Measurements from ENCODE around the gene OR6J1.
"Not testable (repeated sequence)": the region's sequence is repeated elsewhere in the genome, so short reads cannot be mapped to it uniquely, and the experiment has no call there.

OR6J1 gene

GRCh38 chr14:22606380-22606779, 37.8 kb downstream of the OR6J1 start:
- DNase-seq (ENCODE audit: low read depth in 2 of 2), result no peak

GRCh38 chr14:22602862-22603261, 41.3 kb downstream of the OR6J1 start:
- no peak for DNase-seq (ENCODE audit: low read depth in 2 of 2)

GRCh38 chr14:22601996-22602395, 42.2 kb downstream of the OR6J1 start:
- DNase-seq (ENCODE audit: low read depth in 2 of 2), result no peak

DNA sequence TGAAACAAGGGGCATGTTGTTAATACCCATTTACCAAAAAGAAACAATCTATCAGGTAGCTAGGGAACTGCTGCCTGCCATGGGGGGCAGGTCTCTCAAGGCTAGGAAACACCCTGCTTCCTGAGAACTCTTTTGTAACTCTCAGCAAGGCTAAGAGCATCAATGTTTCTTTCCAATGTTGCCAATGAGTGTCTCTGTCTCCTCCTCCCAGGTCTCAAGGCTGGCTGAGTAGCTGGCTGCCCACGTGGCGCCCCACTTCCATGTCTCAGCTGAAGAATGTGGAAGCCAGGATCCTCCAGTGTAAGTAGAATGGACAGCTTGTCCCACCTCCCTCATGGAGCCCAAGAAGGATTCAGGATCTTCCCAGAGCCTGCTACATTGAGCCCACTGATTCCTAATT, 42.7 kb downstream of the OR6J1 start:
- no peak for DNase-seq (ENCODE audit: low read depth in 2 of 2)

- no peak for DNase-seq (ENCODE audit: low read depth in 2 of 2)
These were observed 44.1 kb downstream of the OR6J1 start for GRCh38 chr14:22600027-22600426.

- no peak for DNase-seq (ENCODE audit: low read depth in 2 of 2)
These were observed 44.8 kb downstream of the OR6J1 start for GRCh38 chr14:22599349-22599748.

DNA sequence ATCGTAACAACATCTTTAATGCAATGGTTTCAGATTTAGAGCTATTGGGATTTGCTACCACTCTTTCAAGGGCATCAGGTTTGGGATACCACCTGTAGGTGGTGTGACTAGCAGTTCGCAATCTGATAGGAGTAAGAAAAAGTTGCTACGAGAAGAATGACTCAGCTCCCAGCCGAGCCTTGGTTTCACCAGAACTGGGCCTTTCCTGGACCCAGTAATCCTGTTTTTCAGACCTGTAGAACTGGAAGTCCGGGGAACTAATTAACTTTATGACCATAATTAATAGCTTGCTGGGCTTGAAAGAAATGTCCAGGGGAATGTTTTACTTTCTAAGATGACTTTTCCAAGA, 45.3 kb downstream of the OR6J1 start:
- peak; percentile 21 to 33 for DNase-seq (ENCODE audit: low read depth in 2 of 2)

- DNase-seq (ENCODE audit: low read depth in 2 of 2), result peak in 1 of 2 donors; percentile 23
These were observed 45.9 kb downstream of the OR6J1 start, which contains the start of gene ABHD4 for GRCh38 chr14:22598099-22598895. ABHD4 (plus strand) TSS chr14:22598300; CDS start chr14:22598307, 7 bp downstream.

DNA sequence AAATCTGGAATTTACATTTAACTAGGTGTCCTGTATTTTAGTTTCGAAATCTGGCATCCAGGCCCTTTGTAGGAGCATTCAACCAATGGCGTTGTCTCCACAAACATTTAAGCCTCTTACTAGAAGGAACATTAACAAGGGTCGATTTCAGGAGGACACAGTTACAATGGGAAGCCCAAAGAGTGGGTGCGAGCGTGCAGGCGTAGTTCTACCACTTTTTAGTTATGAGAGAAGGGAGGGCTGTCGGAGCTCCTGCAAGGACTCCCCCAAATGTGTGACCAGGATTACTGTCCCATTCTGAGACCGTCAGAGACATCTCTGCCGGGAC, 46.4 kb downstream of the OR6J1 start:
- no peak for DNase-seq (ENCODE audit: low read depth in 2 of 2)

DNA sequence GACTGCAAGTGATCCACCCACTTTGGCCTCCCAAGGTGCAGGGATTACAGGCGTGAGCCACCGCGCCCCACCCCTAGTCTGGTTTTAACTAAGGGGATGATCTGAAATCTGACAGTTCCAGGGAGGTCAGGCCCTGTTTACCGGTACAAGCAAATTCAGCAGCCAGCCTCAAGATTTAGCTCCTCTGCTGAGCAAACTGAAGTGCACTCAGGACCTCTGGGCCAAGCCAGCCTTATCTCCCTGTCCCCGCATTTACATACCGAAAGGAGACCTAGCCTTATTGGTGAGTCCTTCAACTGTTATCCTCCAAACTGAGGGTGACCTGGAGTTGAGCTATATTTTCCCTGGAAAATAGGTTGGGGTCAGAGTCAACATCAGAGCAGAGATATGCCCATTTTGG, 46.9 kb downstream of the OR6J1 start:
- no peak for DNase-seq (ENCODE audit: low read depth in 2 of 2)

DNA sequence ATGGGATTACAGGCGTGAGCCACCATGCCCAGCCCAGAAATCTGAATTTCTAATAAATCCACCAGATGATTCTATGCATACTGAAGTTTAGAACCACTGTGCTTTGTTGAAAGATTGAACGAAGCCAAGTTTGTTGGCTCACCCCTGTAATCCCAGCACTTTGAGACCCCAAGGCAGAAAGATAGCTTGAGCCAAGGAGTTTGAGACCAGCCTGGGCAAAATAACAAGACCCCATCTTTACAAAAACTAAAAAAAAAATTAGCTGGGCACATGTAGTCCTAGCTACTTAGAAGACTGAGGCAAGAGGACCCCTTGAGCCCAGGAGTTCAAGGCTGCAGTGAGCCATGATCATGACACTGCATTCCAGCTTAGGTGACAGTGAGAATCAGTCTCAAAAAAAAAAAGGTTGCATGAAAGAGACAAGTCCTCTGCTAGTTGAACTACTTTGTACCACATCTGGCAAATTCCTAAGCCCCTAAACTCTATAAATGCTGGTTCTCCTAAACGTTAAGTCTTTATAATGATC, 47.7 kb downstream of the OR6J1 start:
- no peak for DNase-seq (ENCODE audit: low read depth in 2 of 2)

DNA sequence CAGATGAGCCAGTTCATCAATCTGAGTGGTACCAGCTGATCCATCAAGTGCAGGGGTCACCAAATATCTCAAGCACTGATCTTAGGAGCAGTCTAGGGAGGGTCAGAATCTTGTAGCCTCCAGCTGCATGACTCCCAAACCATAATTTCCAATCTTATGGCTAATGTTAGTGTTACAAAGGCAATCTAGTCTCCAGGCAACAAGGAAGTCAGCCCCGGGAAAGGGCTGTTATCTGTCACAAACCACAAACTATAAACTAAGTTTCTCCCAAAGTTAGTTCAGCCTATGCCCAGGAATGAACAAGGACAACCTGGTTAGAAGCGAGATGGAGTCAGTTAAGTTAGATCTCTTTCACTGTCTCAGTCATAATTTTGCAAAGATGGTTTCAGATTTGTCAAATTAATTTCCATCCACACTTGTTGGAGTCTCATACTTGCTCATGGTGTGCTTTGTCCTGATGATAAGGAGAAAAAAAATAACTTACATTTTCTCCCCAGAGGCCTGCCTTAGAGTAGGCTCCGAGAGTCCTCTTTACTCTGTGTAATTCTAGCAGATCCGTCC, 49.9 kb downstream of the OR6J1 start:
- DNase-seq (ENCODE audit: low read depth in 2 of 2), result no peak

- DNase-seq (ENCODE audit: low read depth in 2 of 2), result no peak
These were observed 50.6 kb downstream of the OR6J1 start for GRCh38 chr14:22593601-22594000.

DNA sequence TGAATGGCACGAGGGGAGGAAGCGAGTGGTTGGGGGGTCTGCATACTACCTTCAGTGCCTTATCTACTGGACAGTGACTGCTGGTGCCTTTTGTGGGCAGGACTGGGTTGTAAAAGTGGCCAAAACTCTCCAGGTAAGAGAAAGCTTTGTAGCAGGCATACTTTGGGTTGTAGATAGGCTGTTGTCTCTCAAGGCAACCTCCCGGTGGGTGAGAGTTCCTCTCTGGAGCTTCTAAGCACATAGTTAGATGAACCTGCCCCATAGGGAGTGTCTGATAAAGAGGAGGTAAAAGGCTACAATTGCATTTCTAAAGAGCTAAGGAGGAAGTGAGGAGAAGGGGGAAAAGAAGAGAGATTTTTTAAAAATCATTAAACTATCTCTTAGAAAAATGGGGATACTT, 51.0 kb downstream of the OR6J1 start:
- DNase-seq (ENCODE audit: low read depth in 2 of 2), result no peak

- DNase-seq (ENCODE audit: low read depth in 2 of 2), result peak; percentile 98 to 100
These were observed 54.9 kb downstream of the OR6J1 start, which contains the start of gene DAD1 for GRCh38 chr14:22589096-22589839. DAD1 (minus strand) TSS chr14:22589224; CDS start chr14:22589157, 67 bp downstream.

DNA sequence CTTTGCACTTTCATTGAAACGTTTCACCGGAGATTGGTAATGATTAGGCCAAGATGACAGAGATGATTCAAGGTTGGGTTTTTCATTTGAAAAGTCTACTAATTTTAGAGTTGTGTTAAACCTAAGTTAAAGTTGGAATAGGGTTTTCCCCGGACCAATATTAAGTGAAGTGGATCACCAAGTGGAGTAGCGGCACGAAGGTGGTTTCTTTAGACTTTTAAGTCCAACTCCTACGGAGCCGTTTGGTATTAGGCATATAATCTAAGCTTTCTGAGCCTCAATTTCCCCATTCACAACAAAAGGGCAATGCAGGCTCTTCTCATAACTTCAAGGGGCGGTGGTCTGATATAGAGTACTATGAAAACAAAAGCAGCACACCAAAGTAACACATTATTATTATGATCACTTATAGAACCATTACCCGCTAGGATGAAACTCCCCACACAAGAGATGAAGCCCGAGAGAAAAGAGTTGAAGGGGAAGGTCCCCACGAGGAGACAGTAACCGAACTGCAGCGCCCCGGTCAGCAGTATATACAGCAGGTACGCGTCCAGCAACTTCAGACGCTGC, 55.5 kb downstream of the OR6J1 start:
- no peak for DNase-seq (ENCODE audit: low read depth in 2 of 2)

DNA sequence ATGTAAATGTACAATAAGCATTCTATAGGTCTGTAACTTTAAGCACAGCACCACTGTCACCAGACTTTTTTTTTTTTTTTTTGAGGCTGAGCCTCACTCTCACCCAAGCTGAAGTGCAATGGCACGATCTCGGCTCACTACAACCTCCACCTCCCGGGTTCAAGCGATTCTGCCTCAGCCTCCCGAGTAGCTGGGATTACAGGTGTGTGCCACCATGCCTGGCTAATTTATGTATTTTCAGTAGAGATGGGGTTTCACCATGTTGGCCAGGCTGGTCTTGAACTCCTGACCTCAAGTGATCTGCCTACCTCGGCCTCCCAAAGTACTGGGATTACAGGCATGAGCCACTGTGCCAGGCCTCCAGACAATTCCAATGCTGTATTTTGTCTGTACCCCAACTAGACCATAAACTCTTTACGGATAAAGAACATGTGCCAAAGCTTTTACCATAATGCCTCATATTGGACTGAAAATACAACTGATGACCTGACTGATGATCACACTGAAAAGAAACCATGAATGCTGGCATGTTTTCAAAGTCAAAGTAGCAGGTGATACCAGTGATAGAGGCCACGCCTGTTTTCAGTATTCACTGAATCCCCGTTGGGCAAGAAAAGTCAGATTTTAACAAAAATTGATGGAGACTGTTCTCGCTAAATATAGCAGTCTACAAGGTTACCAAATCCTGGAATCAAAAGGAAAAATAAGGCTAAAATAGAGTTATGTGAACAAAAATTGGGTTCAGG, 56.3 kb downstream of the OR6J1 start:
- not testable (repeated sequence) for DNase-seq (ENCODE audit: low read depth in 2 of 2)

DNA sequence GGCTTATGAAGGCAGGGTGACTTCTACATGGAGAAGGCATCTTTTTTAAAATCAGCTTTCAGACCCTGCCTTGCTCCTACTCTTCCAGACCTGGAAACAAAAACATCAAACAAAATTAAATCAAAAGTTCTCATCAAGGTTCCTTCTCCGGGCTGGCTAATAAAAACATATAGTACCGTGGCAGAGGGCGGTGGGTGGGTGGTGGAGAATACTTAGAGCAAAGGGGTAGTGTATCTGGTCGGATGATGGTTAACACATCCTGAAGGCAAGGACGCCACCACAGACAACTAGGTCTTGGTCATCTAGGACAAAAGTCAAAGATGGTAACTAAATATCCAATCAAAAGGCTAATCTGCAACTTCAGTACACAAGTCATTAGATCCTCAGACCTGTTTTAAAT, 56.9 kb downstream of the OR6J1 start:
- no peak for DNase-seq (ENCODE audit: low read depth in 2 of 2)

- DNase-seq (ENCODE audit: low read depth in 2 of 2), result no peak
These were observed 60.2 kb downstream of the OR6J1 start for GRCh38 chr14:22583994-22584393.

Measured in stimulated activated CD4-positive, alpha-beta T cell treated with anti-CD3 and anti-CD28 coated beads, Interleukin-1b, Interleukin-23, amount 100 ng/mL, for 4 hours (primary cell).